ENCODE measurements around the gene DOCK2. TPM values are rescaled to one million over a fixed set of nuclear protein-coding genes. Genes with fewer than 3 reads are reported as not detected.

DOCK2 gene
- polyA plus RNA-seq, 1 donor (not counting 4 experiments of a cell fraction or from before 2014, with no cell fraction given), result 0.21 TPM

DNA sequence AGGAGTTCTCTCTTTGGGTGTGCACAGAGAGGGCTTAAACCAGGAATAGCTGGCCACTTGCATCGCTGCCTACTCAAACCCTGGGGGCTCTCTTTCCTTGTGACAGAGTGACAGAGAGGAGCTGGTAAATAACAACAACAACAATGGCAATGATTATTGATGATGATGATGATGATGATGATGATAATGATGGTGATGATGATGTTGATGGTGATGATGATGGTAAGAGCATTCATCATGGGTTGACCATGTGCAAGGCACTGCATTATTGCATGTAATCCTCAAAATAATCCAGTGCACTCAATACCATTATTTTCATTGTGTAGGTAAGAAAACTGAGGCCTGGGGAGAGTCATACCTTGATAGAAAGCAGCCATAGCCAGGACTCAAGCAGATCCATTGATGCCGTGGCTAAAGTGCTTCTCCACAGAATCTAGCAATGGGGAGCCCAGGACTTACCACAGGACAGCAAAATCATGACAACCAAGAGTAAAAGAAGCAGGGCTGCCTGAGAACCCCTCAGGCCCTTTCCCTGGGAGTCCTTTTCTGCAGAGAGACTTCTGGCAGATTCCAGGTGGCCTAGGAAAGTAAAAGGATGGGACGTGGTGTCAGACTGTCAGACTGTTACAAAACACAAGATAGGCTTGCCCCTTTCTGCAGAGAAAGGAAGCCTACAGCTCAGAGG, 473.5 kb downstream of the DOCK2 start:
- dilution Hi-C loops (cut with MboI; ENCODE audit: extremely low pct_ligation_motif_present, low sequenced_read_pairs), result no loop called here
- no peak for DNase-seq (ENCODE audit: low read depth, low spot score)
- no peak for FAIRE-seq
- Histone ChIP-seq H3K27me3 (ENCODE audit: control insufficient read depth, extremely low read depth, insufficient read depth, low read length) (no peaks in the 10 kb centered on the region), H3K9ac (ENCODE audit: control insufficient read depth, extremely low read depth, insufficient read depth, low read length) (no peak overlapping the region), H3K4me1 (ENCODE audit: control insufficient read depth, extremely low read depth, insufficient read depth, low read length) (no peaks in the 10 kb centered on the region), H2AFZ (ENCODE audit: control insufficient read depth, low read length) (no peak overlapping the region), H4K20me1 (ENCODE audit: control insufficient read depth, extremely low read depth, insufficient read depth, low read length) (no peaks in the 10 kb centered on the region), H3K79me2 (ENCODE audit: control insufficient read depth, insufficient read depth, low read length) (no peaks in the 10 kb centered on the region), H3K4me3 (ENCODE audit: control insufficient read depth in 2 of 3, extremely low read depth in 1 of 3, insufficient read depth in 2 of 3, low read depth in 1 of 3, low read length in 3 of 3) (no peak overlapping the region), H3K27ac (ENCODE audit: control insufficient read depth, insufficient read depth, low read length) (no peak overlapping the region), H3K4me2 (ENCODE audit: control insufficient read depth, extremely low read depth, insufficient read depth, low read depth, low read length) (no peak overlapping the region), H3K9me3 (ENCODE audit: control insufficient read depth, low read depth, low read length) (no peaks in the 10 kb centered on the region), H3K36me3 (ENCODE audit: control insufficient read depth in 2 of 2, extremely low read depth in 1 of 2, insufficient read depth in 2 of 2, low read length in 2 of 2) (no peaks in the 10 kb centered on the region), H3K9me1 (ENCODE audit: control insufficient read depth, extremely low read depth, insufficient read depth, low read length) (no peaks in the 10 kb centered on the region)
- TF ChIP-seq, protein P1, sequence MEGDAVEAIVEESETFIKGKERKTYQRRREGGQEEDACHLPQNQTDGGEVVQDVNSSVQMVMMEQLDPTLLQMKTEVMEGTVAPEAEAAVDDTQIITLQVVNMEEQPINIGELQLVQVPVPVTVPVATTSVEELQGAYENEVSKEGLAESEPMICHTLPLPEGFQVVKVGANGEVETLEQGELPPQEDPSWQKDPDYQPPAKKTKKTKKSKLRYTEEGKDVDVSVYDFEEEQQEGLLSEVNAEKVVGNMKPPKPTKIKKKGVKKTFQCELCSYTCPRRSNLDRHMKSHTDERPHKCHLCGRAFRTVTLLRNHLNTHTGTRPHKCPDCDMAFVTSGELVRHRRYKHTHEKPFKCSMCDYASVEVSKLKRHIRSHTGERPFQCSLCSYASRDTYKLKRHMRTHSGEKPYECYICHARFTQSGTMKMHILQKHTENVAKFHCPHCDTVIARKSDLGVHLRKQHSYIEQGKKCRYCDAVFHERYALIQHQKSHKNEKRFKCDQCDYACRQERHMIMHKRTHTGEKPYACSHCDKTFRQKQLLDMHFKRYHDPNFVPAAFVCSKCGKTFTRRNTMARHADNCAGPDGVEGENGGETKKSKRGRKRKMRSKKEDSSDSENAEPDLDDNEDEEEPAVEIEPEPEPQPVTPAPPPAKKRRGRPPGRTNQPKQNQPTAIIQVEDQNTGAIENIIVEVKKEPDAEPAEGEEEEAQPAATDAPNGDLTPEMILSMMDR (optimal IDR thresholded peaks at IDR 0.05 in 1 of 3, IDR thresholded peaks at IDR 0.05 in 1 of 3, conservative IDR thresholded peaks at IDR 0.05 in 1 of 3; ENCODE audit: extremely low read depth in 1 of 3, insufficient read depth in 2 of 3, low read length in 3 of 3), result no peak
- no peak for TF ChIP-seq EZH2 (IDR thresholded peaks at IDR 0.05; ENCODE audit: low read length)

DNA sequence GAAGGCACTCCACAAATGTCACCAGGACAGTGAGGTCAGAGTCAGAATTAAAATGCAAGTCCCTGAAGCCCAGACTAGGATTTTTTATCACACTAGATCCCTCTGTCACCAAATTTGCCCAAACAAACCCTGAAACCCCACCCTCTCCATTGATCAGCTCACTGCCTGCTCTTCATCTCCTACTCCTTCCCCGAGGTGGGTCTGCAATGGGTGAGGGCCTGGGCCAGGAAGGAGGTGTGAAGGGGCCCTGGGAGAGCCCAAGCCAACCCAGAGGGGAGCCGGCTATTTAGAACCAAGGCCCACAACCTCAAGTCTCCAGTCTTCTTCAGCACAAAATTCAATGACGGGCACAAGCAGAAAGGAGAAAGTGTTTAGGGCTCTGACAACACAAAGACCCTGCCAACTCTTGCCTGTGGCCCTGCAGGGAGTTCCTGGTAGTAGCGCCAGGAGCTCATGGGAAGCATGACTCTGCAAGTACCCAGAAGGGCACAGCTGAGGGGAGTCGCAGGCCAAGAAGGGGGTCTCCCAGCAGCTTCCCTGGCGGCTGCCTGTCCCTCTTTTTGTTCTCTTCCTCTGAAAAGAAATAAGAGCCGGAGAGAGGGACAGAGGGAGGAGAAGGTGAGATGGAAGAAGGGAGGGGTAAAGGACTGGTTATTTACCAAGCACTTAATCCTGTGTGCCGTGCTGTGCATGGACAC, 474.2 kb downstream of the DOCK2 start:
- FAIRE-seq, result no peak
- Histone ChIP-seq H3K4me1 (ENCODE audit: control insufficient read depth, extremely low read depth, insufficient read depth, low read length) (no peaks in the 10 kb centered on the region), H2AFZ (ENCODE audit: control insufficient read depth, low read length) (no peak overlapping the region), H3K9me3 (ENCODE audit: control insufficient read depth, low read depth, low read length) (no peaks in the 10 kb centered on the region), H3K4me2 (ENCODE audit: control insufficient read depth, extremely low read depth, insufficient read depth, low read depth, low read length) (no peak overlapping the region), H3K79me2 (ENCODE audit: control insufficient read depth, insufficient read depth, low read length) (no peaks in the 10 kb centered on the region), H3K27me3 (ENCODE audit: control insufficient read depth, extremely low read depth, insufficient read depth, low read length) (no peaks in the 10 kb centered on the region), H3K27ac (ENCODE audit: control insufficient read depth, insufficient read depth, low read length) (no peak overlapping the region), H4K20me1 (ENCODE audit: control insufficient read depth, extremely low read depth, insufficient read depth, low read length) (no peaks in the 10 kb centered on the region), H3K4me3 (ENCODE audit: control insufficient read depth in 2 of 3, extremely low read depth in 1 of 3, insufficient read depth in 2 of 3, low read depth in 1 of 3, low read length in 3 of 3) (no peak overlapping the region), H3K36me3 (ENCODE audit: control insufficient read depth in 2 of 2, extremely low read depth in 1 of 2, insufficient read depth in 2 of 2, low read length in 2 of 2) (no peaks in the 10 kb centered on the region), H3K9ac (ENCODE audit: control insufficient read depth, extremely low read depth, insufficient read depth, low read length) (no peak overlapping the region), H3K9me1 (ENCODE audit: control insufficient read depth, extremely low read depth, insufficient read depth, low read length) (no peaks in the 10 kb centered on the region)
- TF ChIP-seq, protein P1 (optimal IDR thresholded peaks at IDR 0.05 in 1 of 3, IDR thresholded peaks at IDR 0.05 in 1 of 3, conservative IDR thresholded peaks at IDR 0.05 in 1 of 3; ENCODE audit: extremely low read depth in 1 of 3, insufficient read depth in 2 of 3, low read length in 3 of 3), result no peak
- TF ChIP-seq EZH2 (IDR thresholded peaks at IDR 0.05; ENCODE audit: low read length), result no peak
- dilution Hi-C loops (cut with MboI; ENCODE audit: extremely low pct_ligation_motif_present, low sequenced_read_pairs), result no loop called here
- DNase-seq (ENCODE audit: low read depth, low spot score), result no peak

Measured in keratinocyte (primary cell).